Suprapubic skin (tissue), 2 donors: ENCODE data around the gene VTI1A.

Source experiments
- EP300 ChIP-seq: sonication (generic); formaldehyde crosslinking; IDR thresholded peaks from one replicate; pipeline ENCODE4 v1.6.1; 2017; ENCODE audit warnings: antibody characterized with exemption
- POLR2A ChIP-seq, 2 donors: fragments of 450-650 bp; IDR thresholded peaks; one replicate each; pipeline ENCODE4 v1.6.1; 2017; ENCODE audit warnings: antibody characterized with exemption in 2 of 2, mild to moderate bottlenecking in 2 of 2, moderate library complexity in 2 of 2

DNA sequence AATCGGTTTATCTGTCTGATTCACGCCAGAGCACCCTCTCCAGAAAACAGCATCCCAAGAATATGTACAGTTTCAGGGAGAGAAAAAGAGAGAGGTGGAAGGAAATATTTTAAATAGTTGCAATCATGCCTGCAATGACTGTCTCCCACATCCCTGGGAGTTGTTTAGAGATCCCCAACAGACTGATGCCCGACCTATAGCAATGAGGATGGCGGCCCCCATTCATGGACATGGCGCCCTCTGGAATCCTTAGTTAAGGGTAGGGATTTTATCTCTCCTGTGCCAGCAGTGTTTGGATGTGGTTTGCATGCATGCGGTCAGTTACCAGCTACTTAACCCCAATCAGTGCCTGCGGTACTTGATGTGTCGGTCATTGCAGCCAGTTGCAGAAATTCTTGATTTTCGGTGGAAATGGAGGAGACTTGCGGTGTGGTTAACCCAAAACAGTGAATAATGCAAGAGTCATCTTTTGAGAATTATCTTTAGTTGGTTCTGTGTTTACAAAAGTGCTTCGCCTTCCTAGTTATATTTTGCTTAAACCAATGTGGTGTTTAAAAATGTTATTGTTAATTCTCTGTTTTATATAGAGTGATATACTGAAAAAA, 317.0 kb downstream of the VTI1A start:
- no peak for TF ChIP-seq EP300
- no peak for TF ChIP-seq POLR2A (IDR thresholded peaks at IDR 0.05)
